WTC11 (cell line): ENCODE results near the gene CRISP2.

Experiments
- KAT7 ChIP-seq: sonication (generic); formaldehyde crosslinking; IDR thresholded peaks from 2 replicates; pipeline ENCODE4 v1.8.1; 2023; ENCODE audit warnings: missing genetic modification reagents, mild to moderate bottlenecking, borderline replicate concordance
- TF ChIP-seq, protein P1 (sequence below): fragments of 200-600 bp; IDR thresholded peaks from 2 replicates; pipeline ENCODE4 v1.8.0; 2022; ENCODE audit warnings: antibody characterized with exemption

DNA sequence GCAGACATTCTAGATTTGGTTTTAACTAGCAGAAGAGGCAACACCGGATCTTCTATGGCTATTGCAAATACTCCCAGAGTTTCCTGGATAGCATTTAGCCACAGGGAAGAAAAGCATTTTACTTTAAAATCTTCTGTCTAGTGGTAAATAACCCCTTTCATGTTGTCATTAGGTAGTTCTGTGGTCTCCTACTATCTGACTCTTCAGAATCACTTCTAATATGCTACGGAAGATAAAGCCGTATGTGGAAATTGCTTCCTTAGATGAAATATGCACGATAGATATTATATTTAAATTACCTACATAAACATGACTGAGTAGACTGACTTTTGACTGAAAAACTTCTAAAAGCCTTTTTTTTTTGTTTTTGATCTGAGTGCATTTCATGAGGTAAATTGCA is 30.1 kb upstream of the CRISP2 start:
- TF ChIP-seq, protein P1, sequence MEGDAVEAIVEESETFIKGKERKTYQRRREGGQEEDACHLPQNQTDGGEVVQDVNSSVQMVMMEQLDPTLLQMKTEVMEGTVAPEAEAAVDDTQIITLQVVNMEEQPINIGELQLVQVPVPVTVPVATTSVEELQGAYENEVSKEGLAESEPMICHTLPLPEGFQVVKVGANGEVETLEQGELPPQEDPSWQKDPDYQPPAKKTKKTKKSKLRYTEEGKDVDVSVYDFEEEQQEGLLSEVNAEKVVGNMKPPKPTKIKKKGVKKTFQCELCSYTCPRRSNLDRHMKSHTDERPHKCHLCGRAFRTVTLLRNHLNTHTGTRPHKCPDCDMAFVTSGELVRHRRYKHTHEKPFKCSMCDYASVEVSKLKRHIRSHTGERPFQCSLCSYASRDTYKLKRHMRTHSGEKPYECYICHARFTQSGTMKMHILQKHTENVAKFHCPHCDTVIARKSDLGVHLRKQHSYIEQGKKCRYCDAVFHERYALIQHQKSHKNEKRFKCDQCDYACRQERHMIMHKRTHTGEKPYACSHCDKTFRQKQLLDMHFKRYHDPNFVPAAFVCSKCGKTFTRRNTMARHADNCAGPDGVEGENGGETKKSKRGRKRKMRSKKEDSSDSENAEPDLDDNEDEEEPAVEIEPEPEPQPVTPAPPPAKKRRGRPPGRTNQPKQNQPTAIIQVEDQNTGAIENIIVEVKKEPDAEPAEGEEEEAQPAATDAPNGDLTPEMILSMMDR: no peak
- TF ChIP-seq KAT7 (CRISPR knock-in tag): no peak
